HepG2 (cell line): Measurements from ENCODE around the gene LSM12. TPM values are rescaled to one million over a fixed set of nuclear protein-coding genes. Genes with fewer than 3 reads are reported as not detected.

Experiments
- NFE2 ChIP-seq: sonication (generic); formaldehyde crosslinking; IDR thresholded peaks from 2 replicates; pipeline ENCODE4 v1.4.0; 2020; ENCODE audit warnings: missing genetic modification reagents
- RERE ChIP-seq: IDR thresholded peaks from 2 replicates; pipeline ENCODE4 v1.6.1; 2016; ENCODE audit warnings: low read depth, missing genetic modification reagents, missing compliant biosample characterization
- RFX1 ChIP-seq: fragments of 450-650 bp; IDR thresholded peaks from 2 replicates; pipeline ENCODE4 v1.6.1; 2017
- SMAD9 ChIP-seq: sonication (generic); formaldehyde crosslinking; IDR thresholded peaks from 2 replicates; pipeline ENCODE4 v1.5.1; 2020; ENCODE audit warnings: mild to moderate bottlenecking, missing genetic modification reagents
- ZNF160 ChIP-seq: sonication (generic); formaldehyde crosslinking; IDR thresholded peaks from 2 replicates; pipeline ENCODE4 v1.8.0; 2022; ENCODE audit warnings: mild to moderate bottlenecking, inconsistent platforms, missing genetic modification reagents
- ZNF274 ChIP-seq: sonication (generic); formaldehyde crosslinking; IDR thresholded peaks from 2 replicates; pipeline ENCODE4 v1.5.1; 2020; ENCODE audit warnings: mild to moderate bottlenecking, missing genetic modification reagents
- ZNF468 ChIP-seq: sonication (generic); formaldehyde crosslinking; IDR thresholded peaks from 2 replicates; pipeline ENCODE4 v1.8.0; 2022; ENCODE audit warnings: mild to moderate bottlenecking, moderate library complexity, missing genetic modification reagents
- ZNF547 ChIP-seq: sonication (generic); formaldehyde crosslinking; IDR thresholded peaks from 2 replicates; pipeline ENCODE4 v1.5.1; 2020; ENCODE audit warnings: mild to moderate bottlenecking, missing genetic modification reagents
- ZNF761 ChIP-seq: sonication (generic); formaldehyde crosslinking; conservative IDR thresholded peaks from 2 replicates; pipeline ENCODE4 v1.4.0; 2020; ENCODE audit warnings: mild to moderate bottlenecking, missing genetic modification reagents
- polyA plus RNA-seq, 8 experiments: library from polyadenylated mRNA; depleted of rRNA in 3 of 8; stranded (reverse) in 7 of 8; unstranded in 1 of 8; fragments of >200 nt; fragmentation: Illumina TruSeq in 4 of 8; extraction: Trizol in 4 of 8; gene quantifications; 2 replicates each; pipeline versions ENCODE4 v1.2.1 to v1.2.3, GENCODE V29; 2011 to 2016; ENCODE audit warnings: low read depth in 4 of 8, missing spikeins in 1 of 8, mixed read lengths in 1 of 8; ENCODE audit not compliant: insufficient read depth in 1 of 8
- total RNA-seq, 5 experiments: library from RNA; depleted of rRNA; stranded (reverse); fragments of >200 nt; fragmentation: Illumina TruSeq; extraction: Trizol; gene quantifications; 2 replicates each; pipeline ENCODE4 v1.2.3, GENCODE V29; 2016; ENCODE audit warnings: low read depth in 1 of 5
- TF ChIP-seq, protein P1 (sequence below): sonication (generic); formaldehyde crosslinking; IDR thresholded peaks from 2 replicates; pipeline ENCODE4 v1.4.0; 2020; ENCODE audit warnings: missing genetic modification reagents

LSM12 gene
- total and polyA plus RNA-seq, 2 of the 13 experiments (the other 11 are each of a cell fraction or from before 2014, with no cell fraction given): 52.8 to 55.7 TPM

GRCh38 chr17:44014133-44014436 is 52.4 kb downstream of the LSM12 start (continued):
- TF ChIP-seq RERE (CRISPR knock-in tag) (no peak), SMAD9 (no peak), ZNF160 (CRISPR knock-in tag) (0 out of 2 replicates have a peak, but pooled peaks have one; percentile 0), ZNF468 (CRISPR knock-in tag) (peak; percentile 46; the same call in 1 of the 2 replicates), ZNF274 (CRISPR knock-in tag) (no peak), ZNF761 (CRISPR knock-in tag) (0 out of 2 replicates have a peak, but pooled peaks have one; percentile 17), ZNF547 (CRISPR knock-in tag) (0 out of 2 replicates have a peak, but pooled peaks have one; percentile 1), RFX1 (no peak), NFE2 (CRISPR knock-in tag) (no peak)
- TF ChIP-seq, protein P1, sequence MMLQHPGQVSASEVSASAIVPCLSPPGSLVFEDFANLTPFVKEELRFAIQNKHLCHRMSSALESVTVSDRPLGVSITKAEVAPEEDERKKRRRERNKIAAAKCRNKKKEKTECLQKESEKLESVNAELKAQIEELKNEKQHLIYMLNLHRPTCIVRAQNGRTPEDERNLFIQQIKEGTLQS (CRISPR knock-in tag): peak; percentile 39; the same call in 1 of the 2 replicates
